GM18858 (cell line): Measurements from ENCODE around the gene TSC1.

ENCODE experiments used
- ATAC-seq: cut with Tn5 transposase; IDR thresholded peaks from one replicate; pipeline ENCODE4 v1.9.1; 2021; ENCODE audit not compliant: unreplicated experiment

Gene TSC1

DNA sequence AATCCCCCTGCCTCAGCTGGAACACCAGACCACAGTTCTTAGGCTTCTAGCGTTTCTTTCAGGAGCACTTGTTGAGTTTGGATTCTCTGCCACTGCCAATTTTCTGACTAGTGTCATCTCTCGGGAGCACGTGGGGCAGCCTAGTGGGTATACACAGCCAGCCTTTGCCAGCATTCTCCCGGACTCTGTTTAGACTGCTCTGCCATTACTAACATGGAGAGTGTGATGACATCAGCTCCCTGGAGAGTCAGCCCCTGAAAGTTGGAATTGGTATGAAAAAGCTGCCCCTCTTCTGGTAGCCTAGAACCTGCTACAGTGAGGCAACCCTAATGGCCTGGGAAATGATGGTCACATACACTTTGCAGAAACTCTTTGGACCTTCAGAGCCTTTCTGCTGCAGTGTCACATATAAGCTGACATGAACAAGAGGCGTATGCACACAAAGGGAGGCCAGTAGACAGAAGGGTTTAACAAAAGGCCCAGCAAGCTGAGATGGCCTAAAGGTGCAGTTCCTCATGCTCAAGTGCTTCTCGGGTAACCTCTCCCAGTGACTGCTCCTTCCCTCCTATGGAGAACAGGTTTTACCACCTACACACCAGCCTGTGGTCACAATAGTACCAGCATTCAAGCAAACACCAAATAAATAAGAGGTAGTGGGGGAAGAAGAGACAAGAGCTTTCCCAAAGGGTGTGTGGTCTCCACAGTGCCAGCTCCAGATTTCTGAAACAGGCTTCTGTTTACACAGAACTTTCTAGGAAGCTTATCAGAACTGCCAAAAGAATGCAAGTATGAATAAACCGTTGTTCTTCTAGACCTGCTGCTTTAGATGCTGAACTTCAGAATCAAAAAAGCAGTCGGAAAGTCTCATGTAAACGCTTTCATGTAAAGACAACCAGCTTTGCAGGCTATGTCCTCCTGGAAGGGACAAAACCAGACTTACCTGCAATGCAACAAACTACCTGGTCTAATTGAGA lies 49.3 kb downstream of the TSC1 start:
- no peak for ATAC-seq

DNA sequence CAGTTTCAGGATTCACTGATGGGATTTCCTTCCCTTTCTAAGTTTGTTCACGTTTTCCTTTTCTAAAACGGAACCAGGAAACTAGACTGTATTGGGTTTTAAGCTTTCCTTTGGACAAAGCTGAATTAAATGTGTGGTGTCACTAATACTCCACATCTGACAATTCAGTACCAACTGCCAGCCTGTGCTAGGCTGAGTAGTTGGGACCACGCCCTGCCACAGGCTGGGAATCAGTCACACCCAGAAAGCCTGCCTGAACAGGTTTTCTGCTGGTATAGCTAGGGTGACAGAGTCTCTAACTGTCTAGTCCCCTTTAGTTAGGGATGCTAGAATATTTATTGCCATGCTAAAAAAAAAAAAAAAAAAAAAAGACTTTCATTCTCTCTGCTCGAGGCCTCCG lies 50.1 kb downstream of the TSC1 start:
- ATAC-seq: no peak

DNA sequence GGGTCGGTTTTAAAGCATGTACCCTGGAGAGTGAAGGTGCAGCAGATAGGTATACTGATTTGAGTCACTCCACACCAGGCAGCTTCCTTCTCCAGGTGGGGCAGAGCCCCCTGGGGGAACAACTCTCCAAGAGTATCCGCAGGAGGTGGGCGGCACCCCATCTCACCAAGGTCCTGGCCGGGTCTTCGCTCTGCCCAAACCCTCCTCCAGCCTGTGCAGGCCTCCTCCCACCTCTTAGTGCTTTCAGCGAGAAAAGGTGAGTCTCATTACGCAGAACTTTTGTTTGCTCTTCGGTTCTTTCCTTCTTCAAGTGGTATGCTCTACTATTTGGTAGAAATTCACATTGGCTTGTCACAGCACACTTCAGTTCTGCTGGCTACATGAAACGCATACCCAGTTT lies 52.0 kb downstream of the TSC1 start:
- ATAC-seq: no peak

DNA sequence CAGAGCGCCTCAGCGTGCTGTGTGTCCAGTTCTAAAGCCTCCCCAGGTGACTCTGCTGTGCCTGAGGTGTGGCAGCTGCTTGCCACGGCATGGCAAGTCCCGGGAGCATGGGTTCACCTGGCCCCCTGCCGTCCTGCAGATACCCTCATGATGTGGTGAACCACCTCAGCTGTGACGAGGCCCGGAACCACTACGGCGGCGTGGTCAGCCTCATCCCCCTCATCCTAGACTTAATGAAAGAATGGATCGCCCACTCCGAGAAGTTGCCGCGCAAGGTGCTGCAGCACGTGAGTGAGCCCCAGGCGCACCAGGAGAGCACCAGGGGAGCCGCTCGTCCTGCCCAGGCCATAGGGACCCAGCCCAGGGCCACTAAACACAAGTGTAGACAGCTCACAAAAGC lies 56.3 kb downstream of the TSC1 start:
- no peak for ATAC-seq

DNA sequence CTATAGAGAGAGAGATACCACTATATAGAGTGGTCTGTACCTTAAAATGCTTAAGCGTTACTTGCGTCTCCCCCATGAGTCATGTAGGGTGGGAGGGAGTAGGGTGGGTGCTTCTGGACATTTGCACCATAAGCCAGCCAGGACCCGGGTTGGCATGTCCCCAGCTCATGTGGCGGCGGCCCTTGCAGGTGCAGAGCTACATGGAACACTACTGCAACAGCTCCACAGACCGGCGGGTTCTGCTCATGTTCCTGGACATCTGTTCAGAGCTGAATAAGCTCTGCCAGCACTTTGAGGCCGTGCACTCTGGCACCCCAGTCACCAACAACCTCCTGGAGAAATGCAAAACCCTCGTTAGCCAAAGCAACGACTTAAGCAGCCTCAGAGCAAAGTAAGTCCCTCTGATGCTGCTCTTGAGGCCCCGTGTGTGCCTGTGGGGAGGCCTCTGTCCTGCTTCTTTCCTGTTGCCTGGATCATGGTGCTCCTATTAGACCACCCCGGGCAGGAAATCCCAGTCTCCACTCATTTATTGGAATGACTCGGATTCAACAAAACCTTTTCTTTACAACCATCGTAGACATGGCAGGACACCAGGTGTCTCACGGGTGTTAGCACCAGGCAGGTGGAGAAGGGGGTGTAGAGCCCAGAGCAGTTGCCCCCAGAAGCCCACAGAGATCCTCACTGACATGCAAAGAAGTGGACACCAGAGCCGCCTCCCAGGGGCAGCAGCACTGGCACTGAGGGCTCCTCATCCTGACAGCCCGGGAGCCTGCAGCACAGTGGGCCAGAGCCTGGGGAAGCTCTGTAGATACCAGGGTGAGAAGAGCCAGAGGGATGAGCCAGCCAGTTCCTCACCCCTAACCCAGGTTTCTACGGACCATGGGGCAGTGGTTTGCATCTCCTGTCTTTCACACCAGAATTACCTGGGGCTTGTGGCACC lies 57.0 kb downstream of the TSC1 start:
- no peak for ATAC-seq

DNA sequence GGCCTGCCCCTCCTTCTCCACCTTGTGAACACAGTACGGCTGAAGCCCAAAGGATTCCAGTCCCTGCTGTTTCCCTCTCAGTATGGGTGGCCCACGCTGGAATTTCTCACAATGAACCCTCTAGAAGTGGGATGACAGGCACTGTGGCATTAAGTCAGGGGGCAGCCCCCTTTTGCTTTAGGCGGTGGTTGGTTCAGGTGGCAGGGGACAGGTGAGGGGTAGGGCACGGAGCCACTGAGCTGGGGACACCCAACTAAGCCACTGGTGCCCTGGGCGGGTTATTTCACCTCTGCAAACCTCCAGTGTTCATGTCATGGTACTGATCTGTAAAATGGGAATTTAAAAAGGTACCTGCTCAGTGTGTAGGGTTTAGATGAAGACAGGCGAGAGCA lies 58.1 kb downstream of the TSC1 start:
- no peak for ATAC-seq

DNA sequence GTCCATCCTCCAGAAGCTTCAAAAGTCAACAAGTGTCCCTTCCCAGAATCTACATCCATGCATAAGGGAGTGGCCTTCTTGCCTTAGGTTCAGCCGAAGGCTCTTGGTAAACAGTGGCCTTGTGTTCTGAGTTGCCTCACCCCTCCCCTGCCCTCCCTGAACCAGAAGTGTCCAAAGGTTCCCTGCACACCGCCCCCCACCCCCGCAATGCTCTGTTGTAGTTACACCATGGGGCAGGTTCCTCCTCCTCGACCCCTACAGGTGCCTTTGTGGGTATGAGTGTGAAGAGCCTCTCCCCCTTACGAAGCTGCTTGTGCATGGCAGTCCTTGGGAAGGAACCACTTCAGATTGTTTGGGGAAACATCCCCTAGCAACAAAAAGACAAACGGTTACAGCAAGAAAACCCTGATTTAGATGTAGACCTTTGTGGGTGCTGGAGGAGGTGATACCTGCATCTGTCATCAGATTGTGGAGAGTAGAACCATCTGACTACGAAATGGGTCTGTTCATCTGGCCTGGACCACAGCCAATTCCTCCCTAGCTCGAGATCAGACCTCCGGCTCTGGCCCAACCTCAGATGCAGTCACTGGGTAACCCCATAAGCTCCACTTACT lies 58.6 kb downstream of the TSC1 start:
- no peak for ATAC-seq

DNA sequence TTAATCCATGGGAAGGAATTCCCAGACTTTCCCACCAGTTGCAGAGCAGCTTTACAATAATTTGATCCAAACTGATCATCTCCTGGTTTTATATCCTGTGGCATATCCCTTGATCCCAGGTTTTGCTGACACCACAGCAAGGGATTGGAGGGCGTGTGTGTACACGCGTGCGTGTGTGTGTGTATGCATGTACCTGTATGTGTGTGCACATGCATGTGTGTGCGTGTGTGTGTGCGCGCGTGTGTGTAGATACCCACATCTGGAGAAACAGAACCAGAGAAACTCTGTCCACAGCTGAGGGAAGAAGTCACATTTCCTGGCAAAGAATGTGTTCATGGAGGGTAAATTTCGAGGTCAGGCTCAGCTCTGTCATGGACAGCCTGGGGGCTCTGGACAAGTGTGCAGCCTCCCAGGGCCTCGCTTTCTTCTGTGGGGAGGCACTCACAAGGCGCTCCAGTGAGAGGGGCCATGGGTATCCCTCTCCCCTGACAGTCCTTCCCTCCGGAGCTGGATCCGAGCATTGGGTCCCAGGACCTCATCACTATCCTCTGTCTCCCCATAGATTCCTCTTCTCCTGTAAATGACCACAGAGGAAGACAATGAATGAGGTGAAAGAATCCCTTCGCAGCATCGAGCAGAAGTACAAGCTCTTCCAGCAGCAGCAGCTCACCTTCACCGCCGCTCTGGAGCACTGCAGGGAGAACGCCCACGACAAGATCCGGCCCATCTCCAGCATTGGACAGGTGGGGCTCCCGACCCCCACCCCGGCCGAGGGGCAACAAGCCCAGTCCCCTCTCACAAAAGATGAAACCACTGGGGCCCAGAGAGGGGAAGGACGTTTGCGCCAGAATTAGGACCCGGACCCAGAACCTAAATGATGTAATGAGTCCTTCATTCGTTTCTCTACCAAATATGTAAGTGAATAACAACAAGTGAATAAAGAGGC lies 60.8 kb downstream of the TSC1 start:
- ATAC-seq: no peak

DNA sequence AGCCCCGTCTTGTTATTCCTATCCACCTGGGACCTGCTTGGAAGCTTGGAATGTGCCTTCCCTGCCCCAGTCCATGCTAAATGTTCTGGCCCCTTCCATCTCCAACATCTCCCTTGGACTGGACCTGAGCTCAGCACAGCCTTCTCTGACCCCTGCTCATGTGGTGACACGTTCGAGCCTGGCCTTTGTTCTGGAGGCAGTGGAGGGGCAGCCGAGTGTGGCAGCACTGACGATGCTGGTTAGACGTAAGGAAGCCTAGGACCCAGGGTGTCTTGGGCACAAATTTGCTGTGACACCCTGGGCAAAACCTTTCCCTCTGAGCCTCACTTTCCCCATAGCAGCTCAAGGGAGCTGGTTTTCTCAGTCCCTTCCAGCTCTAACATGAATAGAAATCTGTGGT lies 61.8 kb downstream of the TSC1 start:
- ATAC-seq: no peak

DNA sequence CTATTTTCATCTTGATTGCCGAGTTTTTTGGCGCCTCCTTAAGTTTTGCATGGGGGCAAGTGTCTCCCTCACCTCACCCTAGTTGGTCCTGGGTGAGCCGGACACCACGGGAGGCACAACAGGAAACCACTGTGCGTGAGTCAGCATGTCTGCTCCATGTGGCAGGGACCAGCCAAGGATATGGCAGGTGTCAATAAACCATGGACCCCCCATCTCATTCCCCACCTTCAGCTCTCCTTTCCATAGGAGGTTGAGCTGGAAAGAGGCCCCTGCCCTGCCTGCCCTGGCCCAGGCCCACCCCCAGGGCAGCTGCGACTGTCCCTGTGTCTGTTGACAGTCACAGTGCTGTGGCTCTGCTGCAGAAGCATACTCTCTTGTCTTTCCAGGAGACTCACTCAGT lies 62.6 kb downstream of the TSC1 start:
- no peak for ATAC-seq

DNA sequence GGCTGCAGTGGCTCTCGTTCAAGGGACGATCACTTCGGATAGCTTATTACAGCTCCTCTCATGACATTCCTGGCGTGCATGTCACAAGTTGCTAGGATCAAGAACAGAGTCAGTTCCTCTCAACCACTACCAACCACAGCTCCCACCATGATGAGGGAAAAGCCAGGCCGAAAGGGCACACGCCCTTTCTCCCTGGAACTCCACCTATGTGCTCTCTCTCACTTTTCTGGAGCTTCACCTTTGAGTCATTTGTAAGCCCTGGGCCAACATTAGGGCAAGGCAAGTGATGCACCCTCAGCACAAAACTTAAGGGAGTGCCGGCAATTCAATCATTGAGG lies 64.1 kb downstream of the TSC1 start:
- ATAC-seq: no peak

DNA sequence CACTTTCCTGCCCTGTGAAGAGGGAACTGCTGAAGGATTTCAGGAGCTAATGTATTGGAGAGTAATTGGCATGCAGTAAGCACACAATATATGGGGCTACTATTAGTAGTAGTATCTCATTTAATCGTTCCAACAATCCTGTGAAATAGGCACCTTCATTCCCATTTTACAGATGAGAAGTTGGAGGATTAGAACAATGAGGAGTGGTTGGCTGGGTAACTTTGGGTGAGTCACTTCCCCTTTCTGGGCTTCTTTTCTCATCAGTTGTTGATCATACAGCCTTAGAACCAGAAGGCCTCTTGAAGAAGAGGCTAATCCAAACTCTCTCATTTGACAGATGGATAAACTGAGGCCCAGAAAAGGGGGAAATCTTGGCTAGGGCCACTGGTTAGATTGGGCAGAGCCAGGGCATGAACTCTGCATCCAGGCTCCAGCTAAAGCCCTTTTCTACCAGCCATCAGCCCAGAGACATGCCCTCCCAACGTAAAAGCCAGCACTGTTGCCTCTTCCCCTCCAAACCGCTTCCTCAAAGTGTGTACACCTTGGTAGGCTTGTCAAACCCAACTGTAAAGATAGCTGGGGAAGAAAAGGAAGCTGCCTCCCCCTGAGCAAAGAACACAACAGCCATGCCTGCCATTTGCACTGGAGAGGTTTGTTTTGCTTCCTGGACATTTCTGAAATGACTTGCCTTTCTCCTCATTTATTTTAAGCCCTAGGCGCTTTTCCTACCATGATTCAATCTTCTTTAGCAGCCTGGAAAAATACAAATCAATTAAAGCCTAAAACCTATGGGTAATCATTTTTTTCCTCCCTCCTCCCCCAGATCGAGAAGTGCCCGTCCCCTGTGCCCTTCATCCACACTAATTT lies 64.7 kb downstream of the TSC1 start:
- no peak for ATAC-seq

DNA sequence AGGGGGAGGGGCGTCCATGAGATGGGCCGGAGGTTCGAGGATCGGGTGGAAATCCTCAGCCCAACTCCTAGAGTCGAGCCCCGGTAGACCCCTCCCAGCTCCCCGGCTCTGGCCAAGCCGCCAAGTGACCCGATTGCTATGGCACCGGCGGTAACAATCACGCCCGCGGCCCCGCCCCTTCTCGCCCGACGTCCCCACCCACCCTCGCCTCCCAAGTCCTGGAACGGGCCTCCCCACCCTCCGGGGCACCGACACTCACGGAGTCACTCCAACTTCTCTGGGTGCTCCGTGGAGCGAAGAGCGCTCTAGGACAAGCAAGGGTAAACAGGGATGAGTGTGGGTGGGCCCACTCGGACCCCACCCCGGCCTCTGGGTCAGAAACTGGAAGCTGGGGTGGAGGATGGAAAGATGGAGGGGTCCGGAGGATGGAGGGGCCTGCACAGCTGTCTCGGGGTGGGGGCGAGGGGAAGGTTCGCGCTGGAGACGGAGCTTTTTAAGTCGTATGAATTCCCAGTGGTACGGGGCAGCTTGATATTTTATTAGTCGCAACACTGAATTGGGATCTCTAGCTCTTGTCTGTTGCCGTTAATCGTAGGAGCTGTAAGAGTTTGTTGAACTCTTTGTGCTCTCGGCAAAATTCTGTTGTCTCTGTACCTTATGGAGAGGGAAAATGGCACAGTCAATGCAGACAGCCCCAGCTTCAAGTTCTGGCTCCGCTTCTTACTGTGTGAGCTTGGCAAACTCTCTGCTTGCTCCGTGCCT lies 65.5 kb downstream of the TSC1 start, which contains the start of gene SPACA9:
Gene SPACA9, plus strand, starts transcription at position 204 of the 762 bp plus-strand sequence. CDS start 5,050 bp downstream, outside the sequence.
- no peak for ATAC-seq

DNA sequence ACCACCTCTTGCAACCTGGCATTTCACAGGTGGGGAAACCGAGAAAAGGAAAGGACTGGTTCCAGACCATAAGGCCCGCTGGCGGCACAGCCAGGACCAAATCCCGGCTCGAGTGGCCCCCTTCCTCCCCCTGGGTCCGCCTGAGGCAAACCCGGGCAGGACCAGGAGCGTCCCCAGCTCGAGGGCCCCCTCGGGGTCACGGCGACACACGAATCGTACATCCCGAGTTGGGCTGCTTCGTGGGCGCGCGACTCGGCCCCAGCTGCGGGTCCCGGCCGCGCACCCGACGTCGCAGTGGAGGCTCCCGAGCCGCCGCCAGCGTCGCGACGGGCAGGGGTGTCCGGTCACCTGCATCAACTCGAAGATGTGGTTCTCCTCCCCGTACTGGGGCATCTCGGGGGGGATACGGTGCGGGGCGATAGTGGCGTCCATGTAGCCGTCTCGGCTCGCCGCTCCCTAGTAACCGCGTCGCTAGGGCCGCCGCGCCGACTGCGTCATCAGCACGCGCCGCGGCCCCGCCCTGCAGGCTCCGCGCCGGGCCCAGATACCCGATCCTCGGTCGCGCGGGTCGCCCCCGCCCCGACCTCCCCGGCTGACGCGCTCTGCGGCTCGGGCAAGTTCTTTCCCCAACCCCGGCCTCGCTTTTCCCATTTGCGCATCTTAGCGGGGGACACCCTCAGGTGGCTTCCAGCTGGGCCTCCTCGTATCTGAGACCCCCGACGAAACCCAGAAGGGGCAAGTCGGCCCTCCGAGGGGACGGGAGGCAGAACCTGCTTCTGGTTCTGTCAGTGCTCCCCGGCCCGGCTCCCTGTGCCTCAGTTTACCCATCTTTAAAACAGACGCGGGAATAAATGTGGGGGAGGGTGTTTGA lies 66.4 kb downstream of the TSC1 start, which contains the start of gene AK8:
Gene AK8, minus strand, starts transcription at position 461 of the 871 bp plus-strand sequence. Its CDS starts 29 bp downstream, at position 432.
- ATAC-seq: no peak

DNA sequence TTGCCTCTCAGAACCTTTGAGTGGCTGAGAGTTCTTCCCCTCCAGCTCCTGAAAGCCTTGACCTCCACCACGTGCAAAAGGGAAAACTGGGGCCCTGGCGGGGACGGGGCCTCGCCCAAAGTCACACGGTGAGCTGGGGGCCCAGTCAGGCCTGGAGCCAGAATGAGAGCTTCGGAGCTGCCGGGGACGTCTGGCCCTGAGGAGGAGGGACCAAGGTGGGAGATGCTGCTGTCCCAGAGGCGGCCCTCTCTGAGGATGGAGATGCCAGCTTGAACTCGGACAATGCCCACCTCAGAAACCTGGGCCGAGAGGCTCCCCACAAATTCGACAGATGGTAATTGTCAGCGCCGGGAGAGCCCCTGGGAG lies 67.0 kb downstream of the TSC1 start:
- ATAC-seq: no peak

DNA sequence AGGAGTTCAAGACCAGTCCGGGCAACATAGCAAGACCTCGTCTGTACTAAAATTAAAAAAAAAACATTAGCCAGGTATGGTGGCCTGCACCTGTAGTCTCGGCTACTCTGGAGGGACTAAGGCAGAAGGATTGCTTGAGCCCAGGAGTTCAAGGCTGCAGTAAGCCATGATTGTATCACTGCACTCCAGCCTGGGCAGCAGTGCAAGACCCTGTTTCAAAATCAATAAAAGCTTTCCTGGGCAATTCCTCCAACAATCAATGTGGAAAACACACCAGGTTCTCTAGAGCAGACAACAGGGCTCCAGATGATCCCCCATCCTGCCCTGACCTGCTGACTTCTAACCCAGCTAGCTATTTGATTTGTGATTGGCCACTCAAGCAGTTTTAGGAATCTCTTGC lies 67.6 kb downstream of the TSC1 start:
- no peak for ATAC-seq

DNA sequence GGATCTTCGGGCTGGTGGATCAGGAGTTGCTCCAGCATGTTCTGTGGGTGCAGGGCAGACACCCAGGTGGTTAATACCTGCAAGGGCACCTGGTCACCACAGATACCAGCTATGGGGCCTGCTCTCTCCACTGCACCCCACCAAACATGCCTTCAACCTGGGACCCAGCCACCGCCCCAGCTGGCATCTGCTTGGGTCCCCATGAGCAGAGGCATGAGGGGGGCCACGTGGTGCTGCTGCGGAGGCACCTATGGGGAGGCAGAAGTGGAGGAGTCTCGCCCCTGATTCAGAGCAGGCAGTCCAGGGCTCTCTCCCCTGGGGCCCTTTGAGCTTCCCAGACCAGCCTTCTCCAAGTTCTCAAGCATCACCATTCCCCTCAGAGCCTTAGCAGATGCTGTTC lies 69.3 kb downstream of the TSC1 start:
- ATAC-seq: no peak

DNA sequence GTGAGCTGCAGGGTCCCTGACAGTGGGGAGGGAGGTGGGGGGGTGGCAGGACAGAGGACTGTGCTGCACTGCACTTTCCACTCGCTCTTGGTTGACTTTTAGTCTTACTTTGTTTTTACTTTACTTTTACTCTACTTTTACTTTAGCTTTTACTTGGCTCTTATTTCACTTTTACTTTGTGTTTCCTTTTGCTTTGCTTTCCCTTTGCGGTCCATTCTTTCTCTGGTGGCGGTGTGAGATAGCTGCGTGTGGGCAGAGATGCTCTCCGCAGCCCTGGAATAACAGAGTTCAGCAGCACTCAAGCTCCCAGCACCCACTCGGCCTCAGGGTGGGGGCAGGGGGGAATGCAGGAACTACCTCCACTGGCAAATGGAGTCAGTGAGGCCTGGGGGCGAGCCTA lies 71.0 kb downstream of the TSC1 start:
- ATAC-seq: no peak
